ENCODE data around the gene FARSB.
A peak's percentile ranks its signal among the peaks of the same experiment; 100 is the strongest.
"Not testable (repeated sequence)": the region's sequence is repeated elsewhere in the genome, so short reads cannot be mapped to it uniquely, and the experiment has no call there.

FARSB gene

GRCh38 chr2:222603501-222603900 is 52.4 kb downstream of the FARSB start:
- no peak for DNase-seq

DNA sequence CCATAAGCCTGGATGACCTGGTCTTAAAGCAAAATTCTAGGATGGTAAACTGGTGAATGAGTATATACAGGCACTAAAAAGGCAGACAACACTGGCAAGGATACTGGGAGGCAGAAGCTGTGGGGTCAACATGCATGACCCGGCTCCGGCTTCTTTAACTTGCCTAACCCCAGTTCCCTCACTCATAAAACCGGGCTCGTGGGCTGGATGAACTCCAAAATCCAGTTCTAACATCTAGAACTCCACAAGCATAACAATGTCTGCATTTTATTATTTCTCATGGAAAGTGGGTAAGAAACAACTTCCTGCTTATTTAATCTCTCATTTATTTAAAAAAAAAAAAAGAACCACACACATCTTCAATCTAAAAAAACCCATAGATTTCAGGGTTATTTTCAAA is 57.3 kb downstream of the FARSB start:
- DNase-seq: no peak

DNA sequence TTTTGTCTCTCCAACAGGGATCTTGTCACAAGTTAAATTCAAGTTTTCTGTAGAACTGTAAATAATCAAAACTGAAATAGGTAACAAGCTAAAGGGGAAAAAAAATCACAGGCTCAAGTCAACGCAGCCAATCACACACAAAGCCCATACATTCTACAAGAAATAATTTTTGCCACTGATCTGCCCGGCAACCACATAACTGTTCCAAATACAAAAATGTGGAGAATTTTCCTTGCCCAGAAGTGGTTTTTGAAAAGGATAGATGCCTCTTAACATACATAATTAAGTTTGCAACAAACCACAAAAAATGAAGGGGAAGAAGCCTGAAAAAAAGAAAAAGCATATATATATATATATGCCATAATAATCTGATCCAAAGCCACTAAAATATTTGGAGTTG is 60.3 kb downstream of the FARSB start:
- DNase-seq: no peak

- DNase-seq: no peak
These were observed 61.2 kb downstream of the FARSB start for GRCh38 chr2:222594679-222595078.

GRCh38 chr2:222592176-222592575 is 63.7 kb downstream of the FARSB start:
- DNase-seq: no peak

- DNase-seq: no peak
These were observed 64.2 kb downstream of the FARSB start for GRCh38 chr2:222591661-222592060.

DNA sequence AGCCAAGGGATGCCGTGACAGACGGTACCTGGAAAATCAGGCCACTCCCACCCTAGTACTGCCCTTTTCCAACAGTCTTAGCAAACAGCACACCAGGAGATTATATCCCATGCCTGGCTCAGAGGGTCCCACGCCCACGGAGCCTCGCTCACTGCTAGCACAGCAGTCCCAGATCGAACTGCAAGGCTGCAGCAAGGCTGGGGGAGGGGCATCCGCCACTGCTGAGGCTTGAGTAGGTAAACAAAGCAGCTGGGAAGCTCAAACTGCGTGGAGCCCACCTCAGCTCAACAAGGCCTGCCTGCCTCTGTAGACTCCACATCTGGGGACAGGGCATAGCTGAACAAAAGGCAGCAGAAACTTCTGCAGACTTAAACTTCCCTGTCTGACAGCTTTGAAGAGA is 71.3 kb downstream of the FARSB start:
- DNase-seq: not testable (repeated sequence)

GRCh38 chr2:222582928-222583327 is 73.0 kb downstream of the FARSB start:
- DNase-seq: no peak

GRCh38 chr2:222577341-222577740 is 78.6 kb downstream of the FARSB start:
- no peak for DNase-seq

DNA sequence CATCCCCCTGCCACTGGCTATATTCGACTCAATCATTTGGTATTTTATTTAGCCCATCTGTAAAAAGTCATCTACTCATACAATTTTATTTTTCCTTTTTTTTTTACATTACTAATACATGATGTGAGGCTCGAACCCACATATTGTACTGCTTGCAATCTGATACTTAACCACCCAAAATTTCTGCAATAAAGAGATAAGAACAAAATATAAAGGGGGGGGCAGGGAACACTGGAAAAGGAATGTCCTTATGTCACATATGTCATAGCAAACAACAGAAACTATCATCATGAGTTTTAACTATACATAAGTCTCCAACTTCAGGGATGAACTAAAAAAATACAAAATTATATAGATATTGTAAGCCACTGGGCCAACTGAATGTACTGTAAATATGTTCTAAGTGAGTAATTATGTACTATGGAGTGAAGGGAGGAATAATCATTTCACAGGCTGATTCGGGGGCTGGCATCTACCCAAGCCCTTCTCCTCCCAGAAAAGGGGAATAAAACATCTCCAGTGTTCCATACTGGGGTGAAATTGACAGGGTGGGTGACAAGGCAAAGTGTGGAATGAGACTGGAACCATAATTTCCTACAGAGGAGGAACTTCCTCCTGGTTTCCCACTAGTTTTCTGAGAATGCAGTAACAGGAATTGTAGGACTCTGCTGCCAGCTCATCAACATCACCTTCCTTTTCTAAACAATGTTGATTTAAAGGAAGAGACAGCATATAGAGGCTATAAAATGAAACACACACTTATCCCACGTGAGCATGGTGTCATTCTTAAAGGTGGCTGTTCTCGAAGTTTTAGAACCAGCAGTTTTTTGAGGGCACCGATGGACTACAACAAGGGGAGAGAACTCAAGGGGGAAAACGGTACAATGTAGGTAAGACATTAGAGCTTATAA is 79.5 kb downstream of the FARSB start:
- no peak for DNase-seq

GRCh38 chr2:222575618-222576017 is 80.3 kb downstream of the FARSB start:
- no peak for DNase-seq

DNA sequence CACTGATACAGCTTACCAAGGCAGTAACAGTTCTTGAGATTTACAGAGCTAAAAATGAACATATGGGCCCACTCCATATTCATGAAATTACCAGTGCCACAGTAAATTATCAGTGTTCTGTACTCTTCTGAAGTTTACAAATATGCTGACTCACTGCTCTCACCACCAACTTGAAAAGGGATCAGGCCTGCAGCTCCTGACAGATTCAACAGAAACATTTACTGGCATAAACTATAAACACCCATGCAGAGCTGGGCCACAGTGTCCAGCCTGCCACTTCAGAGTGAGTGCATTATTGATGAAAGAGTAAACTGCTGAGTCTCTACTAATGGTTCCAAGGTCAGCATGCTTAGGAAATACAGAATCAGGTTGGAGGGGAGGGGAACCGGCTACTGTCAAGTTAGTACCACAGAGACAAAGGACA is 83.1 kb downstream of the FARSB start:
- DNase-seq: no peak

- no peak for DNase-seq
These were observed 83.6 kb downstream of the FARSB start for GRCh38 chr2:222572264-222572721.

DNA sequence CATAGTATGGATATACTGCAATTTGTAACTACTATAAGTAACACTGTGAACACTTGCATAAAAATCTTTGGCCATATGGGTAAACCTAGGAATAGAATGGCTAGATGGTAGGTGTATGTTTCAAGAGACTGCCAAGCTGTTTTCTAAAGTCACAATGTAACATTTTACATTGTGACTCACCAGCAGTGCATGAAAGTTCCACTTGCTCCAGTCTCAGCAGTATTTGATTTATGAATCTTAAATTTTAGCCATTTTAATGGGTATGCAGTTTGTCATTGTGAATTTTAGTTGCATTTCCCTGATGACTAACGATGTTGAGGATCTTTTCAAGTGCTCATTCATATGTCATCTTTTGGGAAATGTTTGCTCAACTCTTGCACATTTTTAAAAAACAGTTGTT is 86.1 kb downstream of the FARSB start:
- no peak for DNase-seq

- DNase-seq: no peak
These were observed 87.0 kb downstream of the FARSB start for GRCh38 chr2:222568865-222569264.

GRCh38 chr2:222566229-222566628 is 89.7 kb downstream of the FARSB start:
- no peak for DNase-seq

DNA sequence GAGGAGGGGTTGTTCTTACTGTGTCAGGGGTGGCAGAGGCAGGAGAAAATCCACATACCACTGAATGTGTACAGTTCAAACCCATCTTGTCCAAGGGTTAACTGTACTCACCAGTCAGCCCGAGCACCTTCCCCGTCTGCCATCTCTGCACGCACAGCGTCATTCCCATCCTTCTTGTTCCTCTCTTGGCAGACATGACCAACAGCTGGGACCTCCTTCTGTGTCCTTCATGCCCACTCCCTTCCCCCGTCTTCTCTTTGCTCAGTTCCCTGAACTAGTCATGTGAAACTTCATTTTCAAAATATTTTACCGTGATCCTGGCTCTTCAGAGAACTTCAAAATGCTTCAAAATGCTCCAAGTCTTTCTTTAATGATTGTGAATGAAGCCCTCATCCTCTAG is 92.0 kb downstream of the FARSB start:
- DNase-seq: no peak

DNA sequence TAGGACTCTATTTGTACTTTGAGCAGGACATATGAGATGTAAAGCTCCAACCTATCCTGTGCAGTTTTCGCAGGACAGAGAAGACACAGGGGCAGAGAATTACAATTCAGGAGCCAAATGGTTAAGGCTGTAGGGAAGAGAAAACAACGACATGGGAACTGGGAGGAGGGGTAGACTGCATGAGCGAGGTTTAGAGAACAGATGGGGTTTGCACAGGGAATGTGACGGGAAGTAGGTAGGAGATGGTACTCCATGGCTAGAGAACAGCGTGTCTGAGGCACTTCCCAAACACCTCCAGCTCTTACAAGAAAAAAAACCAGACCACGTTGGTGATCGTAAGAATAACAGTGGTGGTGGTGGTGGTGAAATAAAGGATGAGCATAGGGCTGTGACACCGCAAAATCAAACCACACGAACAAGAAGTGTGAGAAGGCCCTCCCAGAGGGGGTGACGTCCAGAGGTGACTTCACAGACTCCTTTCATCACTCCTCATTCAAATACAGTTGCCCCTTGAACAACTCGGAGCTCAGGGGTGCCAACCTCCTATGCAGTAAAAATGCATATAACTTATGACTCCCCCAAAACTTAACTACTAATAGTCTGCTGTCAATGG is 92.7 kb downstream of the FARSB start:
- DNase-seq: no peak

GRCh38 chr2:222561817-222562645 is 93.9 kb downstream of the FARSB start:
- DNase-seq: peak; percentile 5

- DNase-seq: no peak
These were observed 94.7 kb downstream of the FARSB start for GRCh38 chr2:222561151-222561550.

DNA sequence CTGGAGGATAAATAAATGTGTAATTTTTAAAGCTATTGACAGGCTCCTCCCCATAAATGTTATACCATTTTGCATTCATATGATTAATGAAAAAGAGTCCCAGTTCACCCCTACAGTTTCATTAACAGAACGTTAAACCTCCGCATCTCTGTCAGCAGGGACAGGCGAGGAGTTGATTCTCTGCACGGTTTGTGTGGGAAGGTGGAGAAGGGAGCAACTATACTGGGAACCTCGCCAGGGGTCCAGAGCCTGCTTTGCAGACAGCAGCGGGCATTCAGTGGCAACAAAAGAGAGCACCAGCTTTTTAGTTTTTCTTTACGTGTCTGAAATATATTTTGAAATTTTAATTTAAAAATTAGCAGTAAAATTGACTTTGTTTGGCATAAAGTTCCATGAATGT is 101.4 kb downstream of the FARSB start:
- DNase-seq: no peak

- DNase-seq: no peak
These were observed 106.9 kb downstream of the FARSB start for GRCh38 chr2:222548992-222549391.

DNA sequence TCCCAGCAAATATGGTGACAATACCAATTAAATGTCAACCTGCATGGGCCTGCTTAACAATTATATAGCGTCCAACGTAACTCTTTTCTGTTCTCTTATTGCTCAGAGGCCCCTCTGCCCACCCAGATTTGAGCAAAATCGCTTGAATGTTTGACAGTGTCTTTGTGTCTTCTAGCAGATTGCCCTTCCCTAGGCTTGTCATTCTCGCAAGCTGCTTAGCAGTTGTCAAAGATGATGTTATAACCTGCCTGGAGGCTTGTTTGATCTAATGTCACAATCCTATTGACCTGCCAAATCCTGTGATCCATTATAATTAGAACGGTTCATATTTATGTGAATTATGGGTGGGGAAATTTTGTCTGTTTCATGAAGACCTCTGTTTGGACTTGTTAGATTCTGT is 108.8 kb downstream of the FARSB start:
- no peak for DNase-seq

Measured in GDM1 (cell line).